ENCODE results near the gene ITIH1. TPM values are rescaled to one million over a fixed set of nuclear protein-coding genes. Genes with fewer than 3 reads are reported as not detected.

The ITIH1 gene
- total RNA-seq, 3 donors from 2014 or later = 0.32 to 0.33 TPM; not detected in 1

- no peak for TF ChIP-seq POLR2AphosphoS5 (IDR thresholded peaks at IDR 0.05)
- no peak for TF ChIP-seq POLR2A (IDR thresholded peaks at IDR 0.05)
- no peak for TF ChIP-seq CTCF (IDR thresholded peaks at IDR 0.05)
- no peaks in the 10 kb centered on the region for H3K4me1 ChIP-seq
- H3K36me3 ChIP-seq = no peaks in the 10 kb centered on the region
- H3K27ac ChIP-seq = no peak overlapping the region
- no peak for DNase-seq (ENCODE audit: low spot score in 2 of 2)
- no peaks in the 10 kb centered on the region for H3K9me3 ChIP-seq
- intact Hi-C loops (cut with DNase I; ENCODE audit: low total_unique reads) = no loop called here
- no peaks in the 10 kb centered on the region for H3K27me3 ChIP-seq
- no peak overlapping the region for H3K4me3 ChIP-seq
Observed at GRCh38 chr3:52824037-52824436, 46.6 kb downstream of the ITIH1 start.

- intact Hi-C loops (cut with DNase I; ENCODE audit: low total_unique reads) = no loop called here
Observed at GRCh38 chr3:52827441-52827840, 50.0 kb downstream of the ITIH1 start.

DNA sequence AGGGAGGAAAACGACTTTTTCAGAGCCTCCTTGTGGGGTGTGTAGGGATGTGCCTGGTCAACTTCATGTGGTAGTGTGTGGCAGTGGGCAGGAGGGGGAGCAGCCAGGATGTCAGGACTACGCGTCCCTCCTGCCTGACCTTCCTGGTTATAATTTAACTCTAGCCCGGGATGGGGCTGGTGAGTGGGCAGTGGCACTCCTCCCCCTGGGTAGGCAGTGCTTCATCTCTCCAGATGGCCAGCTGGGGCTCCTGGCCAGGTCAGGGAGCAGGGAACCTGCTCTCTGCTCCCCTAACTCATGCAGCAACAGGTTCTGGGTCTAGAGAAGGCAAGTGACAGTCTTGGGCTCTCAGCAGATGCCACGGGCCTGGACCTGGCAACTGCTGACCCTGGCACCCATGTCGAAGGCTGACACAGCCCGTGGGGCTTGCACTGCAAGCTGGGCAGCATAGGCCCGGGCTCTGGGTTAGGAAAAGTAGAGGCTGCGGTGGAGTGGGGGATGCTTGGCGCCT, 50.5 kb downstream of the ITIH1 start:
- DNase-seq (ENCODE audit: low spot score in 2 of 2) = no peak
- intact Hi-C loops (cut with DNase I; ENCODE audit: low total_unique reads) = no loop called here
- no peak overlapping the region for H3K4me3 ChIP-seq
- H3K9me3 ChIP-seq = no peaks in the 10 kb centered on the region
- peaks cover 0 to 5% of the 10 kb centered on the region in 2 donors for H3K4me1 ChIP-seq
- H3K36me3 ChIP-seq = no peaks in the 10 kb centered on the region
- H3K27ac ChIP-seq = no peak overlapping the region
- TF ChIP-seq POLR2AphosphoS5 (IDR thresholded peaks at IDR 0.05) (no peak), POLR2A (IDR thresholded peaks at IDR 0.05) (no peak), CTCF (IDR thresholded peaks at IDR 0.05) (no peak)
- no peaks in the 10 kb centered on the region for H3K27me3 ChIP-seq

More at GRCh38 chr3:52827441-52827840, 50.0 kb downstream of the ITIH1 start:
- no peak overlapping the region for H3K4me3 ChIP-seq
- no peak for DNase-seq (ENCODE audit: low spot score in 2 of 2)
- H3K9me3 ChIP-seq = no peaks in the 10 kb centered on the region
- peaks cover 0 to 5% of the 10 kb centered on the region in 2 donors for H3K4me1 ChIP-seq
- no peaks in the 10 kb centered on the region for H3K36me3 ChIP-seq
- no peaks in the 10 kb centered on the region for H3K27me3 ChIP-seq
- TF ChIP-seq POLR2AphosphoS5 (IDR thresholded peaks at IDR 0.05) = no peak
- TF ChIP-seq CTCF (IDR thresholded peaks at IDR 0.05) = no peak
- no peak for TF ChIP-seq POLR2A (IDR thresholded peaks at IDR 0.05)
- H3K27ac ChIP-seq = no peak overlapping the region

DNA sequence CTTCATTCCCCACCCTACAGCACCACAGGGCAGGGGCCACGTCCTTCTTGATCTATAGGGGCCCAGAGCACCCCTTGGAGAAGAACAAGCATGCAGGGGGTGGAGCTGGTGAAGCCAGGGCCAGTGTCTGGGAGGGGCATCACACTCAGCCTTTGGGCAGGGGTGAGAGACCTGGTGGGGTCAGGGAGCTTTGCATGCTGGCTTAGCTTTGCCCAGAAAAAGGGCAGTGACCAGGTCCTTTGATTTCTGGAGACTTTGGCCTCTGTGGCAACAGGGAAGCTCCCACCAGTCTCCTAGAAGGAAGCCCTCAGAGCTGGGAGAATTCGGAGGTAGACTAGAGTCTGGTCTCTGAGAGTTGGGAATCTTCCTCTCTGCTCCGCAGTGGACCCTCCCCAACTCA, 52.1 kb downstream of the ITIH1 start:
- Histone ChIP-seq H3K9me3 (no peaks in the 10 kb centered on the region), H3K4me3 (no peak overlapping the region), H3K27me3 (no peaks in the 10 kb centered on the region), H3K4me1 (peaks cover 0 to 5% of the 10 kb centered on the region in 2 donors), H3K36me3 (no peaks in the 10 kb centered on the region), H3K27ac (no peak overlapping the region)
- DNase-seq (ENCODE audit: low spot score in 2 of 2) = no peak
- TF ChIP-seq CTCF (IDR thresholded peaks at IDR 0.05) = no peak
- no peak for TF ChIP-seq POLR2AphosphoS5 (IDR thresholded peaks at IDR 0.05)
- TF ChIP-seq POLR2A (IDR thresholded peaks at IDR 0.05) = no peak
- intact Hi-C loops (cut with DNase I; ENCODE audit: low total_unique reads) = no loop called here

- Histone ChIP-seq H3K4me1 (peaks cover 0 to 5% of the 10 kb centered on the region in 2 donors), H3K27ac (no peak overlapping the region), H3K36me3 (no peaks in the 10 kb centered on the region), H3K9me3 (no peaks in the 10 kb centered on the region), H3K4me3 (no peak overlapping the region), H3K27me3 (no peaks in the 10 kb centered on the region)
- DNase-seq (ENCODE audit: low spot score in 2 of 2) = no peak
- TF ChIP-seq POLR2A (IDR thresholded peaks at IDR 0.05) (no peak), CTCF (IDR thresholded peaks at IDR 0.05) (no peak), POLR2AphosphoS5 (IDR thresholded peaks at IDR 0.05) (no peak)
- intact Hi-C loops (cut with DNase I; ENCODE audit: low total_unique reads) = no loop called here
Observed at GRCh38 chr3:52829906-52830463, 52.6 kb downstream of the ITIH1 start.
